ENCODE data around the gene RUBCN.
"Not testable (repeated sequence)": the region's sequence is repeated elsewhere in the genome, so short reads cannot be mapped to it uniquely, and the experiment has no call there.

Gene RUBCN

DNA sequence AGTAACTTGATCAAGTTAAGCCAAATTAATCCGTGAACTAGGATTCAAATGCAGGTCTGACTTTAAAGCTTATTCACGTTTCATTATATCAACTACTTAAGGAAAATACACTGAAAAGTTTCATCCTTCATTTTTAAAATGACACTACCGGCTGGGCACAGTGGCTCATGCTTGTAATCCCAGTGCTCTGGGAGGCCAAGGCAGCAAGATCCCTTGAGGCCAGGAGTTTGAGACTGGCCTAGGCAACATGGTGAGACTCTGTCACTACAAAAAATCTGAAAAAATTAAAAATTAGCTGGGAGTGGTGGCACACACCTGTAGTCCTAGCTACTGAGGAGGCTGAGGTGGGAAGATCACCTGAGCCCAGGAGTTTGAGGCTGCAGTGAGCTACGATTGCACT is 3.7 kb downstream of the RUBCN start:
- no peak for DNase-seq

DNA sequence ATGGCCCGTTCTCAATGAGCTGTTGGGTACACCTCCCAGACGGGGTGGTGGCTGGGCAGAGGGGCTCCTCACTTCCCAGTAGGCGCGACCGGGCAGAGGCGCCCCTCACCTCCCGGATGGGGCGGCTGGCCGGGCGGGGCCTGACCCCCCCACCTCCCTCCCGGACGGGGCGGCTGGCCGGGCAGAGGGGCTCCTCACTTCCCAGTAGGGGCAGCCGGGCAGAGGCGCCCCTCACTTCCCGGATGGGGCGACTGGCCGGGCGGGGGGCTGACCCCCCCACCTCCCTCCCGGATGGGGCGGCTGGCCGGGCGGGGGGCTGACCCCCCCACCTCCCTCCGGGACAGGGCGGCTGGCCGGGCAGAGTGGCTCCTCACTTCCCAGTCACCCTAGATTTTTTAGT is 5.2 kb downstream of the RUBCN start:
- not testable (repeated sequence) for DNase-seq

DNA sequence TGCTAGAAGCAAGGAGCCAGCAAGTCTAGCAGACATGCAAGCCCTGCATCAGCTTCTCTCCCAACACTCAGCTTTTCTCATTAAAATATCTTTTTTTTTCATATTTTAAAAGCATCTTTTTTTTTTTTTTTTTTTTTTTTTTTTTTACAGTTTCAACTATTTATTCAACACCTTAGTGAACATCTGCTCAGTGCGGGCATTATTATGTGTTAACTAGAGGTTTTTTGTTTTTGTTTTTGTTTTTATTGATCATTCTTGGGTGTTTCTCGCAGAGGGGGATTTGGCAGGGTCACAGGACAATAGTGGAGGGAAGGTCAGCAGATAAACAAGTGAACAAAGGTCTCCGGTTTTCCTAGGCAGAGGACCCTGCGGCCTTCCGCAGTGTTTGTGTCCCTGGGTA is 5.9 kb downstream of the RUBCN start:
- not testable (repeated sequence) for DNase-seq

DNA sequence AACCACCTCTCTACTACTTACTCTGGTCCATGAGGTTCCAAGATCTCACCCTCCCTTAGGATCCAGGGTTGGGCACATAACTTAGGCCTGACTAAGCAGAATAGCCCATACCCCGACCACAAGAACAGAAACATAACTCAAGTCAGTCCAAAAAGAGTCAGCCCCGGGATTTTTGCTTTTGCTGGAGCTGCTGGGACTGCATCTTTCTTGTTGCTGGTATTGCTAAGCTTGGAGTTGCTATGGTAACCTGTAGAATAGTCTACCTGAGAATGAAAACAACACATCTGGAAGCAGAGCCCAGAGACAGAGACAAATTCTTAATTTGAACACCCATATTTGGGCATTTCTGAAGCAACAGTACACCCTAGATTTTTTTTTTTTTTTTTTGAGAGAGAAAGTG is 6.5 kb downstream of the RUBCN start:
- peak; percentile 35 for DNase-seq

DNA sequence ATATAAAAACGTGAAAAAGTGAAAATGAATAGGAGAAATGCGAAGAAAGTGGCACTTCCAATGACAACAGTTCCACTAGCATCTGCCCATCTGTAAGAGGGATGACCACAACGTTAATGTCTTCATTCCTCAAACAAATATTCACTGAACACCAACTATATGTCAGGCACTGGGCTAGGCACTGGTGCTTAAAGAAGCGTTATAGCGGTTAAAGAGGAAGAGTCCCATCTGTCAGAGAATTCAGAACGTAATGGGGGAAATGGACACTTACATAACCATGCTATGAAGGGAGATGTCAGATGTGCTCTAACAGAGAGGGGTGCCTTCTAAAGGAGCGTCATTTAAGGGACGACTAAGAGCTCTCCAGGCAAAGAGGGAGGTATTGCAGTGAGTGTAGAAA is 8.2 kb downstream of the RUBCN start:
- DNase-seq: no peak

DNA sequence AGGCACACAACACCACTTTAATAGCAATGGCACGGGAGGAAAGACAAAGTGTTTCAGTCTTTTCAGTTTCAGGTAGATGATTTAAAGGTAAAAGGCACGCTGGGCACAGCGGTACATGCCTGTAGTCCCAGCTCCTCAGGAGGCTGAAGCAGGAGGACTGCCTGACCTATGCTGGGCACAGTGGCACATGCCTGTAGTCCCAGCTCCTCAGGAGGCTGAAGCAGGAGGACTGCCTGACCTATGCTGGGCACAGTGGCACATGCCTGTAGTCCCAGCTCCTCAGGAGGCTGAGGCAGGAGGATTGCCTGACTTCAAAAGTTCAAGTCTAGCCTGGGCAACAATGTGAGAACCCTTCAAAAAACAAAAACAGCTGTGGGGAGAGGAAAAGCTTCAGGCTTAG is 8.8 kb downstream of the RUBCN start:
- DNase-seq: not testable (repeated sequence)

DNA sequence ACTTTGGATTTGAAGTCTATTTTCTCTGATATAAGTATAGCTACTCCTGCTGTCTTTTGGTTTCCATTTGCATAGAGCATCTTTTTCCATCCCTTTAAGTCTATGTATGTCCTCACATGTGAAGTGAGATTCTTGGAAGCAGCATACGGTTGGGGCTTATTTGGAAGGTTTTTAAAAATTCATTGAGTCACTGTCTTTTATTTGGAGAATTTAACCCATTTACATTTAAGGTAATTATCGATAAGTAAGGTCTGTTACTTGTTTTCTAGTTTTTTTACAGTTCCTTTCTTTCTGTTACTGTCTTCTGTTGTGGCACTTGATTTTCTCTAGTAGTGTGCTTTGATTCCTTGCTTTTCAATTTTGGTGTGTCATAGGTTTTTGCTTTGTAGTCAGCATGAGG is 14.0 kb downstream of the RUBCN start:
- no peak for DNase-seq

DNA sequence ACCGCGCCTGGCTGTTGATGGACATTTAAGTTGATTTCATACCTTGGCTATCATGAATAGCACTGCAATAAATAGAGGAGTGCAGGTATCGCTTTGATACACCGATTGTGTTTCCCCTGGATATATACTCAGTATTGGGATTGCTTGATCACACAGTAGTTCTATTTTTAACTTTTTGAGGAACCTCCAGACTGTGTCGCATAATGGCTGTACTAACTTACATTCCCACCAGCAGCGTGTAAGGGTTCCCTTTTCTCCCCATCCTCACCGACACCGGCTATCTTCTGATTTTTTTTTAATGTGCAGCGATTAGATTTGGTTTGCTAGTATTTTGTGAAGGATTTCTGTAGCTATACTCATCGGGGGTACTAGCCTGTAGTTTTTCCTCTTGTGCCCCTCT is 16.0 kb downstream of the RUBCN start:
- DNase-seq: no peak

DNA sequence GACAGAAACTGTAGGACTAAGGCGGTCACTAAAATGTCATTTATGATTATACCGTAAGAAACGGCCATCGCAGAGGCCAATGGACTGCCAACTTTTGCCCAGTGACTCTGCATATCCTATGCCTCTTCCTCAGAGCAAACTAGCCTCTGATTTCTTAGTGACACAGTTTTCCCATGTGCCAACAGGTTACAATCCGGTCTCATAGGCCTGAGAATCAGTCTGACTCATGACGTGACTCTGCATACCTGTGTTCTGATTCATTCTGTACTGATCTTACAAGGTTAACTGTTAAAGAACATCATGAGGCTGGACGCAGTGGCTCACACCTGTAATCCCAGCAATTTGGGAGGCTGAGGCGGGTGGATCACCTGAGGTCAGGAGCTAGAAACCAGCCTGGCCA is 17.8 kb downstream of the RUBCN start:
- no peak for DNase-seq

DNA sequence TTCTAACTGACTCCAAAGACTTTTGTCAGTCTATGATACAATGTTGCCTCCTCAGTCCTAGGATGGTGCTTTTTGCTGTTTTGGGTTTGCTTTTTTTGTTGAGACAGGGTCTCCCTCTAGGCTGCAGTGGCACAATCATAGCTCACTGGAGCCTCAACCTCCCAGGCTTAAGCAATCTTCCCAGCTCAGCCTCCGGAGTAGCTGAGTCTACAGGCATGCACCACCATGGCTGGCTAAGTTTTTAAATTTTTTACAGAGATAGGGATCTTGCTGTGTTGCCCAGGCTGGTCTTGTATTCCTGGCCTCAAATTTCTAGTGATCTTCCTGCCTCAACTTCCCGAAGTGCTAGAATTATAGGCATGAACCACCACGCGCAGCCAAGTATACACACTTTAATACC is 22.5 kb downstream of the RUBCN start:
- no peak for DNase-seq

DNA sequence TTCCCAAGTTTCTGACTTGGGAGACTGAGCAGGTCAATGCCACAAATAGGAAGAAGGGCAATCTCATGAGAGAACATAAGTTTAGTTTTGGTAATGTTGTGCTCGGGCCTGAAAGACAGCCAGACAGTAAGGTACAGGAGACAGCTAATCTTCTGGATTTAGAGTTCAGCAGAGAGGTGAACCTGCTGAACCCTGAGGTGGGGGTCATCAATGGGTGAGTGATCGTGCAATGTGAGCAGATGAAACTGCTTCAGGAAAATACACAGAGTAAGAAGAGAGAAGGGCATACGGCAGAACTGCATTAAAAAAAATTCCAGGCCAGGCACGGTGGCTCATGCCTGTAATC is 23.3 kb downstream of the RUBCN start:
- DNase-seq: no peak

DNA sequence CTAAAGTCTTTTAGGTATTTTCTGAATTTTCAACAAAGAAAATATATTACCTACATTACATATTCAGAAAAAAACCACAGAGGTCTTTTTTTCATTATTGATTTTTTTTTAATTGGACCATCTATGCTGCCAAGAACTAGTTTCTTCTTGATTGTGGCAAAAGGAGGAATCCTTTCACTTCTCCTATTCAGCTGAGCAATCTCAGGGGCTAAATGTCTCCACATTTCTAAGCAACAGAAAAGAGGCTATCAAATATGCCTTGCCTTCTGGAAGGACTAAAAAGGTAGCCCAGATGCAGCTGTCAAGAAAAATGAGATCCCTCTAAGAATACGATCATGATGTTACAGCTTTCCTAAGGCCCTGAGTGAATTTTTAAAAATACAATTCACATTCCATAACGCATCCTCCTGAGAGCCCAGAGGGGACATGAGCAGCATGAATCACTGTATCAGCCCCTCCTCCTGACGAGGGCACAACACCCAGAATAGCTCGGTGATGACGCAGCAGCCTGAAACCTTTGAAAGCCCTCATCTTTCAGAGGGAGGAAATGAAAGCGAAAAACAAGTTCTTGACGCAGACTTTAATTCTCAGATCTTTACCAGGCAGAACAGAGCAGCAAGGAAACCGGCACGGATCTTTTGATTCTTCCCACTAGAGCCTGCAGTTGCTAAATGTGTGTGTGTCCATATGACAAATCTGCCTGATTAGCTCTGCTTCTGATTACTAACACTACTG is 24.6 kb downstream of the RUBCN start:
- DNase-seq: peak; percentile 28

DNA sequence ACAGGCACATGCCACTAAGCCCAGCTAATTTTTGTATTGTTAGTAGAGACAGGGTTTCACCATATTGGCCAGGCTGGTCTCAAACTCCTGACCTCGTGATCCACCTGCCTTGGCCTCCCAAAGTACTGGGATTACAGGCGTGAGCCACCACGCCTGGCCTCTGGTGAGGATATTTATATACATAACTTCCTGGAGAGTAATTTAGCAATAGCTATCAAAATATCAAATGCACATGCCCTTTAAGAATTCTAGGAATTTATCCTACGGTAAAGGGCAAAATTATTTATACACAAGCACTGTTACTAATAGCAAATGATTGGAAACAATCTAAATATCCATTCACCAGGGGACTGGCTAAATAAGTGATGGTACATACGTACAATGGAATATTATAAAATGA is 25.7 kb downstream of the RUBCN start:
- not testable (repeated sequence) for DNase-seq

DNA sequence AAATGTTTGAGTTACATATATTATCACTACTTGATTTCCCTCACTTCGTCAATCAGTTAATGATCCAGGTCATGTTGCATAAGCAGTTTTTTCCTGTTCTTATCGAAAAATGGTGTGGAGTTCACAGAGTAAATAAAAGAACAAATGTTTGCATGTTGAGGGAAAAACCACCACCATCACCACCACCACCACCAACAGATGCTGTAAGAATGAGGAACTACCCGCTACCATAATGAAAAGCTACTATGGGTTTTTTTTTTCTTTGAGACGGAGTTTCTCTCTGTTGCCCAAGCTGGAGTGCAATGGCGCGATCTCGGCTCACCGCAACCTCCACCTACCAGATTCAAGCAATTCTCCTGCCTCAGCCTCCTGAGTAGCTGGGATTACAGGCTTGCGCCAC is 27.6 kb downstream of the RUBCN start:
- no peak for DNase-seq

DNA sequence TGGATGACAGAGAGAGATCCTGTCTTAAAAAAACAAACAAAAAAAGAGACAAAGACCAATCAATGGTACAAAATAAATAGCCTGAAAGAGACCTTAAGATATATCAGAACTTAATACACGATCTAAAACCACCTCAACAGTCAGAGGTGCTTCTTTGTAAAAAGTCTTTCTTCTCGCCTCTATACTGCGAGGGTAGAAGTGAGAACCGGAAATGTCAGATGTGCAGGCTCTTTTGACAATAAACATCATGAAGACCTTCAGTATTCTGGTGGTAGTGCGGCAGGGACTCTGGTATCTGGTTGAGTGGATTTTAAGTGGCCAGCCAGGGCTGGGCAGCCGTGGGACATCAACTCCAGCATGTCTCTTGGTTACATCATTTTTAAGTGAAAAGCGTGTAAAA is 30.0 kb downstream of the RUBCN start:
- no peak for DNase-seq

DNA sequence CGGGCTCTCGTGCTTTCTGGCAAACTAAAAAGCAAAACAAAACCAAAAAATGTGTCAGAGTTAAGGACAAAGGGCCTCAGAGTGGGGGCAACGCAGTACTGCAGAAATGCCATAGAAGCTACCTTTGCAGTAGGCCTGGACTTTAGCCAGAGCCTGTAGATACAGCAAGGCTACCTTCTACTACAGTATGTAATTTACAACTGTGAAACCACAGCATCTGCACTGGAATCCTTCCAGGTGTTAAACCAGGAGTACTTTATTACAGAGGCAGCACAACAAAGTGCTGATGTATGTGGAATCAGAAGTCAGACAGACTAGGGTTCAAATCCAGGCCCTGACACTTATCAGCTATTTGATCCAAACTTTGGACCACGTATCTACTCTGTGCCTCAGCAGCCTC is 34.9 kb downstream of the RUBCN start:
- no peak for DNase-seq

DNA sequence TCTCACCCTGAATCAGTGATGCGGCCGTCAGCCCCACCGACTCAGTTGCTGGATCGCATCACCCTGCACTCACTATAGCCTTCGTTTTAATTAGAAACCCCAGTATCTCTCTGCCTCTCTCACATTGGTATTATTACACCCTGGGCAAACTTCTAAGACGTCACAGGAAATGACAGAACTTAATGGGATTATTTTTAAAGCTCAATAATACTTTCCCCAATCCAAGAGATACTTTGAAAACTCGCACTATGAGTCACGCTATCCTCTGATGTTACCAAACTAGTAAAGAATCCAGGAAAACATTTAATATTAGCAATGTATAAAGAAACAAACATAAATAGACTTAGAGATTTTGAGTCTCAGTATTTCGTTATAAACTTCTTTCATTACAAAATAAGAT is 36.6 kb downstream of the RUBCN start:
- DNase-seq: no peak

DNA sequence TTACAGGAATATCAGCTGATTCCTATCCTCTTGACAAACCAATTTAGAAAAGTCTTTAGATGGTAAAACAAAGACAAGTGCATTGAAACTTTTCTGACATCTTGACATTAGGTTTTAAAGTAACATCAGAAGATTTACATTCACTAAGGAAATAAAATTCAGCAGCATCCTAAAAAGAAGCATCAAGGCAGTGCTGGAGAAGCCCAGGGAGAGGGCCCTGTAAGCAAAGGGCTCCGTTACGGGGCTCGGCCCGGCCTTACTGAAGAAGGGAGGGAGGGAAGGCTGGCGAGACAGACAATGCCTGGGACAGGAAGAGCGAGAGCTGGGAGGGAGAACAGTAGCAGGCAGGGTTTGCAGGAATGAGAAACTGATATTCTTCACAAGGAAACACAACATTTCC is 39.3 kb downstream of the RUBCN start:
- DNase-seq: no peak

DNA sequence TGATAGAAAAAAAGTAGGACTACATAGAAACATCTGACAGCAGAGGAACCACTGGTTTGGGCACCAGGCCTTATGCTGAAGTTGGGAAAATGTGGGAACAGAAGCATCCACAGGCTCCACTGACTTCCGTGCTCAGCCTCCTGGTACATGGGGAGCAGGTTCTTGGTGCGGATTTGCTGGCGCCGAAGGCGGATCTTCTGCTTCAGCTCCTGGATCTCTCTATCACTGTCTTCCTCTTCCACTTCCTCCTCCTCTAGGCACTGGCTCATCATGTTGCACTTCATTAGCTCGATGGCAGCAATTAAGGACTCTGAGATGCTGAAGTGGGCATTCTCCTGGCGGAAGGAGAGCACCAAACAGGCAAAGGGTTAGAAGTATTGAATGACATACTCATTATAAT is 42.5 kb downstream of the RUBCN start:
- DNase-seq: no peak

DNA sequence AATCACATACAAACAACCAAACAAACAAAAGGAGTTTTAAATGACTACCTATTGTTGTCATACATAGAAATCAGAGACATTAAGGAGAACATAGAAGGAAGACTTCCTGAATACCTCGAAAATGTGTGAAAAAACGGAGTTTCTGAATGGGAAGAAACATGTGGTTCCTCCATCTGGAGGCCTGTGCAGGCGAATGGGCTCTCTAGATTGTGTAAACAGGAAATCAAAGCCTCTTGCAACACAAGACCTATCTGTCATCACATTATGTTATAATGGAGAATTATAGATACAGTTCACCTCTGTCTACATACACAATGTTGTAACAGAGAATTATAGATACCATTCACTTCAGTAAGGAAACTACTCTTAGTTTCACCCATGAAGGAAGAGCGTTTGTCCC is 44.1 kb downstream of the RUBCN start:
- no peak for DNase-seq

DNA sequence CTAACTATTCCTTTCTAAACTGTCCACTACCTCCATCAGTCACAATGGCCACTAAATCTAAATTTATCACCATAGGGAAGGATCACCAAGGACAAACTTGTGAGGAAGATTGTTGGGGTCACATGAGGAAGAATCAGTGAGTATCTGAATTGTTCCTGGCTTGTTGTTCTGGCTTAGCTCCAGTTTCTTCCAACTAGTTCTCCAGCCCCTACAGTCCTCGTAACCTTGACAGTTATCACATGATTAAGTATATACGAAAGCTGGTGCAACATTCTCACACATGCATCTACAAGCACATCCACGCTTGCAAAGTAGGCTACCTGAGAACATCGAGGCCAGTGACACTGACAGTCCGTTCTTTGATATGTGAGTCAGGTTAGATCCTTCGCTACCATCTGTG is 46.0 kb downstream of the RUBCN start:
- DNase-seq: no peak

DNA sequence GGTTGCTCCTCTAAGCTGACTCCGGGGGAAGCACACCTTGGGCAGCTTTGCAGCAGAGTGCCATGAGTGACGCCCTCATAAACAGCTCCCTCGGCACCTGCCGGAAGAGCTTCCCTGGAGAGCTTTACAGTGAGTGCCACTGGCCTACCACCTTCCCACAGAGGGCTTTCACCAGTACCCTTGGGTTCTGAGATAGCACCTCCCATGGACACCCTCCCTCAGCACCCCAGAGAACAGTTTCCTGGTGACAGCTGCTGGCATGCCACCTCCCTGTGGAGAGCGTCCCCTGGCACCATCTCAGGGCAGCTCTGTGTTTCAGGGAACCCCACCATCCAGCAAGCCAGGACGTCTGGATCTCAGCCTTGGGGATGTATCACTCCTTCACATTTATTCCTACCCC is 49.1 kb downstream of the RUBCN start:
- no peak for DNase-seq

DNA sequence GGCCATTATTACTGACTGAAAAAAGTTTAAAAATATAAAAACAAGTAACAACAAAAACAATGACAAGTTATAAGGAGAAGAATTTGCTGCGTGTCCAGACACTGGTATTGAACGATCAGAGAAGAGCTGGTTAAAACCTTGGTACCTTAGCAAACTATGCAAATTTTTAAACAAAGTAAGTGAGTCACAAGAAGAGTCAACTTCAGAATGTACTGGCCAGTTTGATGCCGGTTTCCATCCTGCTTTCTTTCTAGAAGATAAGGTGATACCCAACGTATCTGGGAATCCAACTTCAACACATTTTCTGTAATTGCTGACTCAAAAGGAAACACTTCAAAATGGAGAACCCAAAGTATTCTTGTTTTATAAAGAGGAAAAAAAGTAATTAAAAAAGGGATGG is 49.8 kb downstream of the RUBCN start:
- no peak for DNase-seq

DNA sequence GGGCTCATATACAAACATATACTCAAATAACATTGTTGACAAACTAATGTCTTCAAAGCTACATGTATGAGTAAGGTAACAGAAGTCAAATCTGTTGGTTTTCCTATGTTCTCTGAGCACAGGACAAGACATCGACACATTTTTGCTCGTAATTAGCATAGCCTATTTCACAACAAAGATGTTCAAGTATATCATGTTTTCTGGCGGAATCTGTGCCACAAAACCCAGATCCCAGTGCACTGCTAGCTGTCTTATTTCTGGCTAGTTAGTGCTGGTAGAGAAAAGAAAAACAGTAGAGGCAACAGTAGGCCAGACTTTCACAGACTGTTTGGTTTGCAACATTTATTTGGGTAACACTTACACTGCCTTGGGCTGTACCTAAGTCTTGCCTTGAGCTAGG is 51.2 kb downstream of the RUBCN start:
- DNase-seq: no peak

DNA sequence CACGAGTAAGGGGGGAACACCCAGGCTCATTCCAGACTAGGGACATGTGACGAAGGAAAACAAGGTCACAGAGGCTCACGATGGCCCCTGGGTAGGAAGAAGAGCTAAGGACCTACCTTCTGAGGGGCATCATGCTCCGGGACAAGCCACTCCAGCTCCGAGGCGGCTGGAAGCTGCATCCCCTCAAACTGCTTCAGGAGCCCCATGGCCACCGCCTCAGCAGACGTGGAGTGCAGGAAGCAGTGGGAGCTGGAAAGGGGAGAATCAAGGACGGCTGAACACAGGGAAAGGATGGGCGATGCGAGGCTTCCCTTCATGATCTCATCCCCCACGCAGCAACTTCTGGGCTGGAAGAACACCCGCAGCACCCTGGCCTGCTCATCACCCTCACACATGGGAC is 53.5 kb downstream of the RUBCN start:
- no peak for DNase-seq

DNA sequence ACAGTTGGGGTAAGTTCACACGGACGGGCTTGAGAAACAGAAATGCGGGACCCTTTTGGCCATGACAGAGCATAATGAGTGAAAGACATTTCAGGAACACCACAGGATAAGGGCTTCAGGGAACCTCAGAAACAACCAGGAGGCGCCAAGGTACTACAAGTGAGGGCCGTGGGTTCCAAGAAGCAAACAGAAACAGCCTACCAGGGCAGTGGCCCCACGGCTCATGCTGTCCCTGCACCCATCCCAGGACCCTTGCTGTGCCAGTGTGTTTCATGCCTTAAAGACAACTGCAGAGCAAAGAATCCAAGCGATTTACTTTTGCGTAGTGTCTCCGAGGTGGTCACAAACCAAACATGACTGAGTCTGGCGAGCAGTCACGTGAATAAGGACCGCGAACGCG is 54.0 kb downstream of the RUBCN start:
- DNase-seq: no peak

All from NCI-H1694 (cell line).